Stimulated activated CD4-positive, alpha-beta T cell treated with anti-CD3 and anti-CD28 coated beads, Interleukin-12 subunit alpha, Interleukin-12 subunit beta, amount 100 ng/mL, for 4 hours (primary cell): ENCODE data around the gene CERS6.
A peak's percentile ranks its signal among the peaks of the same experiment; 100 is the strongest.
"Not testable (repeated sequence)": the region's sequence is repeated elsewhere in the genome, so short reads cannot be mapped to it uniquely, and the experiment has no call there.

Experiments
- DNase-seq: peaks from one replicate; pipeline ENCODE4 v3.0.0-alpha.2; 2020

The CERS6 gene, protein sequence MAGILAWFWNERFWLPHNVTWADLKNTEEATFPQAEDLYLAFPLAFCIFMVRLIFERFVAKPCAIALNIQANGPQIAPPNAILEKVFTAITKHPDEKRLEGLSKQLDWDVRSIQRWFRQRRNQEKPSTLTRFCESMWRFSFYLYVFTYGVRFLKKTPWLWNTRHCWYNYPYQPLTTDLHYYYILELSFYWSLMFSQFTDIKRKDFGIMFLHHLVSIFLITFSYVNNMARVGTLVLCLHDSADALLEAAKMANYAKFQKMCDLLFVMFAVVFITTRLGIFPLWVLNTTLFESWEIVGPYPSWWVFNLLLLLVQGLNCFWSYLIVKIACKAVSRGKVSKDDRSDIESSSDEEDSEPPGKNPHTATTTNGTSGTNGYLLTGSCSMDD

DNA sequence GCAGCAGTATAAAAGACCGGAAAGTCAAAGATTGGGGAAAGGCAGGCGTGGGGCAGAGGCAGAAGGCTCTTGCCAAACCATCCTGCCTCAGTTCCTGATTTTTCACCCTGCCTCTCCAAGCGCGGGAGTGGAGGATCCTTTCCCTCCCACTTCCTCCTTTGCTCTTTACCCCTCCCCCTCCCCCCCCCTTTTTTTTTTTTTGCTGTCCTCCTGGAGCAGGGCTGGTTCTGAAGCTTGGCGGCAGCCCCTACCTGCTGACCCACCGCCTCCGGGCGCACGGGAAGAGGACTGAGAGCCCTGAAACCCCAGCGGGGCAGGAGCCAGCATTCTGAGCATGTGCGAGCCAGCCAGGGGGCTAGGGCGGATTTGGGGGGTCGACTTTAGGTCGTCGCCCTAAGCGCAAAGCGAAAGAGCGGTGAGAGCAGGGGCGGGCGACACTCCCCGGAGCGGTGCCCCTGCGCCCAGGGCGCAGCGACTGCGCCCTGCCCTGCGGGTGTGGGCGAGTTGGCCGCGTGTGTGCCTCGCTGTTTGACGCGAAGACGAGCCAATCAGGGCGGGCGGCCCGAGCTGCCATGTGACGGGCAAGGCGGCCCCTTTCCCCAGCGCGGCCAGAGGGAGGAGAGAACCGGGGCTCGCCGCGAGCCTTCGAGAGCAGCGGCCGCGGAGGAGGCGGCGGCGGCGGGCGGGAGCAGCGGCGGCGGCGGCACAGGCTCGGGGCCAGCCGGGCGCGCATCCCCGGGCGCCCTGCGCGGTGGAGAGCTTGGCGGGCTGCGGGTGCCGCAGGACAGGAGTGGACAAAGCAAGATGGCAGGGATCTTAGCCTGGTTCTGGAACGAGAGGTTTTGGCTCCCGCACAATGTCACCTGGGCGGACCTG is at the start of gene CERS6:
Gene CERS6, plus strand, starts transcription at position 628 of the 876 bp plus-strand sequence. Its CDS starts 177 bp downstream, at position 805.
- peak; percentile 82 for DNase-seq

DNA sequence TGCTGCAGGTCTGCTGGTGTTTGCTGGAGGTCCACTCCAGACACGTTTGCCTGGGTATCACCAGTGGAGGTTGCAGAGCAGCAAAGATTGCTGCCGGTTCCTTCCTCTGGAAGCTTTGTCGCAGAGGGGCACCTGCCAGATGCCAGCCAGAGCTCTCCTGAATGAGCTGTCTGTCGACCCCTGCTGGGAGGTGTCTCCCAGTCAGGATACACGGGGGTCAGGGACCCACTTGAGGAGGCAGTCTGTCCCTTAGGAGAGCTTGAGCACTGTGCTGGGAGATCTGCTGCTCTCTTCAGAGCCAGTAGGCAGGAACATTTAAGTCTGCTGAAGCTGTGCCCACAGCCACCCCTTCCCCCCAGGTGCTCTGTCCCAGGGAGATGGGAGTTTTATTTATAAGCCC is 43.8 kb upstream of the CERS6 start:
- DNase-seq = not testable (repeated sequence)

DNA sequence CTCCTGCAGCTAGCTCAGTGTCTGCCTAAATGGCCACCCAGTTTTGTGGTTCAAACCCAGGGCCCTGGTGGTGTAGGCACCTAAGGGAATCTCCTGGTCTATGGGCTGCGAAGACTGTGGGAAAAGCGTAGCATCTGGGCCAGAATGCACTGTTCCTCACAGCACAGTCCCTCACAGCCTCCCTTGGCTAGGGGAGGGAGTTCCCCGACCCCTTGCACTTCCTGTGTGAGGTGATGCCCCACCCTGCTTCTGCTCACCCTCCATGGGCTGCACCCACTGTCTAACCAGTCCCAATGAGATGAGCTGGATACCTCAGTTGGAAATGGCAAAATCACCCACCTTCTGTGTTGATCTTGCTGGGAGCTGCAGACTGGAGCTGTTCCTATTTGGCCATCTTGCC is 43.0 kb upstream of the CERS6 start:
- DNase-seq = not testable (repeated sequence)

DNA sequence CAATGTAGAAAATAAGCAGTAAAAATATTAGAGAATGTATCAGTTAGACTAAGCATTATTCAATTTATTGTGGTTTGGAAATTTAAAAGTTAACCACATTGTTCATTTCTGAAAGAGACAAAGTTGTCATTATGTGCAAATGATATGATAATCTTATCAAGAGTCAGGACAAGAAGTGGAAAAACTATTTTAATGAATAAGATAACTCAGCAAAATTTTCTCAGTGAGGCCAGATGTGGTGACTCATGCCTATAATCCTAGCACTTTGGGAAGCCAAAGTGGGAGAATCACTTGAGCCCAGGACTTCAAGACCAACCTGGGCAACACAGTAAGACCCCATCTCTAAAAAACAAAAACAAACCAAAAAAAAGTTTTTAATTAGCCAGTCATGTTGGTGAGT is 39.5 kb upstream of the CERS6 start:
- no peak for DNase-seq

DNA sequence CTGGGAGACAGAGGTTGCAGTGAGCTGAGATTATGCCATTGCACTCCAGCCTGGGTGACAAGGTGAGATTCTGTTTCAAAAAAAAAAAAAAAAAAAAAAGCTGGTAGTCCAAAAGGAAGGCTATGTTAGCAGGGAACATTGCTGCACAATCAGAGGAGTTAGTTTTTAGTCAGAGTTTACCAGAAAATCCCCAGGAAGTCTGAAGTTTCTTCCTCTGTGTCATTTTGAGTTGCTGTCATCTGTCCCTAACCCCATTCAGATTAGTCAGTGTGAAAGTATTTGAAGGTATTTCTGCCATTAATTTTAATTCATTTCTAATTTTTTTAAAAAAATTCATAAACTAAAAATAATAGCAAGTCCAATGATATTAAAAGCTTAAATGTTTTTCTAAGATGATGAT is 33.5 kb upstream of the CERS6 start:
- DNase-seq = no peak

DNA sequence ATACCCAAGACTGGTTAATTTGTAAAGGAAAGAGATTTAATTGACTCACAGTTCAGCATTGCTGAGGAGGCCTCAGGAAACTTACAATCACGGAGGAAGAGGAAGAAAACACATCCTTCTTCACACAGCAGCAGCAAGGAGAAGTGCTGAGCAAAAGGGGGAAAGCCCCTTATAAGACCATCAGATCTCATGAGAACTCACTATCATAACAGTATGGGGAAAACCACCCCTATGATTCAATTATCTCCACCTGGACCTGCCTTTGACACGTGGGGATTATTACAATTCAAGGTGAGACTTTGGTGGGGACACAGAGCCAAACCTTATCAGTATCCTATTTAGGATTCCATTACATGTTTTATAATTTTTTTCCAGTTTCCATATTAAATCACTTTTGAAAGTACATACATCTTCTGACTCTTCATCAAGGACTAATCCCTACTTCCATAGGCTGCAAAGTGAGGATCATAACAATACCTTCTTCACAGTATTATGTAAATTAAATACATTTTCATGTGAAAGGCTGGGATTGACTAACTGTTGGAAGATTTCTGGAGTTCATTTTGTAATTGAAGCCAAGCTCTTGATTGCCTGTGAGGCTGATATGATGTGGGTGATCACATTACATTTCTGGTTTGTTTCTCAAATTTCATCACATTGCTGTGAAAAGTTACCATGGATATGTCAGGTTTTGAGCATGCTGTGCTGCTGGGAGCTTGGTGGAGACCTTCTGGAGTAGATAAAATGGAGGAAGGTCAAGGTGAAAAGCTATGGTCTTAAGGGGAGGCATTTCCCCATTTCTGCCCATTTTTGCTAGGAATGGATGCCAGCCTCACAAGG is 31.7 kb upstream of the CERS6 start:
- DNase-seq = no peak

DNA sequence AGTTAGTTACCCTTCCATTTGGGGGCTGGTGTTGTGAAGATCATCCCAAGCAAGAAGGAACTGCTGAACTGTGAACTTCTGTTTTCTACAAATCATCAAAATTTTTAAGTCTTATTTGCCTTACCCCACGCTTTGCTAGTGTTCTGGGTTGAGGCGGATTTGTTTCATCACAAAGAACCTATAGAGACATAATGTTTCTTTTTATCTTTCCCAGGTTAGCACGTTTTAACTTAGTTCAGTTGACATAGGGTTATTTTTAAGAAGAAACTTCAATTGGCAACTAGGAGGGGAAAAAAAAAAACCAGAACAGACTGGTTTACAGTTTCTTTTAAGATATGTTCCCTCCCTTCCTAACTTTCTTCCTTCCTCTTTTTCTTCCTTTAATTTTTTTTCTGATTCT is 31.1 kb upstream of the CERS6 start:
- DNase-seq = no peak

DNA sequence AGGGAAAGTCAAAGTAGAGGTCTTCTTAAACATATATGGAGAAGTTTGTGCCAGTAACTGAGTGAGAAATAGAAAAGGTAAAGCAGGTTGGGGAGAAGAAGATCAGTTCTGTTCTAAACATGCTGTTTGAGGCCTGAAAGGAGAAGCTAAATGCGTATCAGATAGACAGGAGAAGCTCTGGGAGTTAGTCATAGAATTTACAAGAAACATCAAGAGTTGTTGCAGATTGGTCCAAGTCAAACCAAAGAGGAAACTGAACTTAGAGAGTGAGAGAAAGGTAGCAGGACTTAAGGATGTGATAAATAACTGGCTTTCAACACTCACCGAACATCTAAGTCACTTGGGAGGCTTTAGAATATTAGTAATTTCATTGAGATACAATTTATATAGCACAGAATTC is 29.2 kb upstream of the CERS6 start:
- no peak for DNase-seq

DNA sequence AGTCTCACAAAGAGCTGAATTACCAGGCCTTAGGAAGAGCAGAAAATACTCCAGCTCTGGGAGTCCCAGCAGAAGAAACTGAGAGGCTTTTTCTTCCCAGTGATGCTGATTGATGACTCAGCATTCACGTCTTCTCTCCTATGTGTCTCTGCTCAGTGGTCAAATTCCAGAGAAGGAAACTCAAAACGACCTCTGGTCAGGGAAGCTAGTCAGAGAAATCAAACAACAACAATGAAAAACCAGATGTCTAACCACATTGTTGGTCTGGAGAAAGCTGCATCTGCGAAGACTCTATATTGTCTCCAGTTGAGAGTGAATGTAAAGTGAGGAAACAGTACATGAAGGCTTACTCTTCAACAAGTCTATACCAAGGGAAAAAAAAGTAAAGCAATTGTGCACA is 28.6 kb upstream of the CERS6 start:
- DNase-seq = no peak

DNA sequence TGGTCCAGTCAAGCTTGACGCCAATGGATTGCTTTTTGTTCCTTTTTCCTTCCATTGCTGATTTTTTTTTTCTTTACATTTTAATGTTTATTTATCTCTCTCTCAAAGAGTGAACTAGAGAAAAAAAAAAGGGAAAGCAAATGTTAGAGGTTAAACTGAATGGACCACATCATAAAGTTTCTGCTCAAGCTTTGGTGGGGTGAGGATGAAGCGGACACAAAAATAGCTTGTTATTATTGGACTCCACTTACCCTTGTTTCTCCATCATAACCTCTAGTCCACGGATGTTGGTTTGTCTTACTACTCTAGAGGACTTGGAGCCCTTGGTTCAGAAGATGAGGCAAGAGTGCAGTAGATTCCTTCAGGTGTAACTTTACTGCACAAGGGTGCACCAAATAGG is 27.6 kb upstream of the CERS6 start:
- no peak for DNase-seq

DNA sequence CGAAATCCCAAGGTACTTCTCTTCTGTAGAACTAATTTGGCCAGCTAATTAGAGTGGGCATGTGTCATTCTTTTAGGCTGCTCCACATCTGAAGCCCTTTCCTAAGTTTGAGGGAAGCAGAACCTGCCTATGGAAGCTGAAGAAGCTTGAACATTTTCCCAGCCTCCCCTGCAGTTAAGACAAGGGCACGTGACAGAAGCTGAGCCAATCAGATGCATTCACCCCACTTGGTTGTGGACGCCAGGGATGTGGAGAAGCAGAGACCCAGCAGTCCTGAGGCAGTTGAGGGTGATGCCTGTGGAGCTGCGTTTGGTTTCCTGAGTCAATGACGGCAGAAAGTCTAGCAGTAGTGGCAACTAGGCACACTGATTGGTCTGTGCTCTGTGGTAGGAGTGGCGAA is 26.1 kb upstream of the CERS6 start:
- no peak for DNase-seq

DNA sequence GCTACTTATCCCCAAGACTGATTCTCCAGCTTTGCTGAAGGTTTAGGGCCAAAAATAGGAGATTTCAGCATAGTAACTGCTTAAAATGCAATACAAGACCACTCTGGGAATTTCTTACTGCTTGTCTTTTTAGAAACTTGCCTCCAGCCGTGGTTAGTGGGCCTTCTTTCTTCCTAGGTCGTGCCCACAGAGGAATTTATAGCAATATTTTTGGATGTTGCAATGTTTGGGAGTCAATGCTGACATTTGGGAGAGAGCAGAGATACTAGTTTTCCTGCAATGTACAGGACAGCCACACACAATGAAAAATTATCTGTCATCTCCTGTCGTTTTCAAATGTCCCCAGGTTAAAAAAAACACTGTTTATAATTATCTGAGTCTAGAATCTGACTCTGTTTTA is 25.6 kb upstream of the CERS6 start:
- no peak for DNase-seq

DNA sequence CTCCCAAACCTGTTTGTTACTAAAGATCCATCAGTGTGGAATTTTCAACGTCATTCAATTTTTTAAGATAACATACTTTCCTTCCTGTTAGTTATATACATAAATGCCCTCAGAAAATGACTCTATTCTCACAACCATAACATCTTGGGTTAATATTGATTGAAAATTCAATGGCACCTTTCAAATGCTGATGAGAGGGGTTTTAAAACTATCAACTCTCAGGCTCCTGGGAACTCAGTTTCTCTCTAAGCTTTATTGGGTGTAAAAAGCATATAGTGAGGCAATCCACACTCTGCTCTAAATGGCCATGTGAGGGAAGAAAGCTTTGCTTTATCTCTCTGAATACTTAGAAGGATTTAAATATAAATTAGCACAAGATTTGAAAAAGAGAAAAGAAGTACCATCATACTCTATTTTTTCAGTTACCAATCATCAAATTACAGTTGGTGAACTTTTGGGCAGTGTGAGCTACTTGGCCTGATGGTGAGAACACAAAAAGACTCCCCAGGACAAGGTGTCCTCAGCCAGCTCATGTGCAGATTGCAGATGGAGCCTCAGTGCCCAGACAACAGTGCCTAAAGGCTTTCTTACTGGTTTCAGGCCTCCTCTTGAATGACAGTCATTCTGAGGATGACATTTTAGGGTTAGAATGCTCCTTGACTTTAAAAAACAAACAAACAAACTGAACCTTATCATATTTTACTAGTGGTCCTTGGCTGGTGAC is 24.6 kb upstream of the CERS6 start:
- DNase-seq = no peak

DNA sequence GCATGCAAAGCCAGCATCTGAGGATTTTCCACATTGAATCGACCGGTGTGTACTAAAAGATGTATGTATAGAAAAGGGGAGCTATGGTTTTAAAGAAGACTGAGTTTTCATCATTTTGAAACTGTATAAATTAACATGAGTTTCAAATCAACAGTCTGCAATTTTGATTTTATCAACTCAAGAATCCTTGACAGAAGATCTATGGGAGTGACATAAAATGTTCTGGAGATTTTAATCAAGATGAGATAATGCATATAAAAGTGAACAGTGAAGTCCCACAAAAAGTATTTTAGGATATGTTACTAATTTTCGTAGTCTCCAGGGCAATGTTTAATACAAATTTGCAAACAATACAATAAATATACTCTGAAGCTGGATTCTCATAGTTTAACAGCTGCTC is 24.0 kb upstream of the CERS6 start:
- DNase-seq = no peak

DNA sequence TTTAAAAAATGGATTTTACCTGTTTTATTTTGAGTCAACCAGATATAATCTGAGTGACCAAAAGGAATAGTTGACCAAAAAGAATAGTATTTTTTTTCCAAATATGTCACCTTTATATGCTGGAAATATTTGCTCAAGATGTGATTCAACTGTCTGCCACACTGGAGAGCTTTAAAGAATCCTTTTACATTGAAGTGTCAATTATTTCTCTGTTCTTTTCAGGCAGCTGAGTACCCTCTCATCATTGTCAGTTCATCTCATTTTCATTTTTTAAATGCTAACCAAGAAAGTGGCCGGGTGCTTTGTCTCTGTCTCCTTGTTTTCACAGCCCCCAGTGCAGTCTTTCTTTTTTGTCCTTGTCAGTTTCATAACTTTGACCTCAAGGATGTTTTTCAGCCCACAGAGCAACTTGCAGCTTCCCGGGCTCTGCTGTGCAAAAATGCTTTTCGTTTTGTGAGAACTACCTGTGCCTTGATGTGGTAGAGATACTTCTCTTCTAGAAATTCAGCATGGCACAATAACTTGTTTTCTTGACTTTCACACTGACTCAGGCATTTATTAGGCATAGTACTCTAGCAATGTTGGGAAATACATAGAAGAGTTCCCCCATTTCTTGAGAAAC is 23.4 kb upstream of the CERS6 start:
- no peak for DNase-seq

DNA sequence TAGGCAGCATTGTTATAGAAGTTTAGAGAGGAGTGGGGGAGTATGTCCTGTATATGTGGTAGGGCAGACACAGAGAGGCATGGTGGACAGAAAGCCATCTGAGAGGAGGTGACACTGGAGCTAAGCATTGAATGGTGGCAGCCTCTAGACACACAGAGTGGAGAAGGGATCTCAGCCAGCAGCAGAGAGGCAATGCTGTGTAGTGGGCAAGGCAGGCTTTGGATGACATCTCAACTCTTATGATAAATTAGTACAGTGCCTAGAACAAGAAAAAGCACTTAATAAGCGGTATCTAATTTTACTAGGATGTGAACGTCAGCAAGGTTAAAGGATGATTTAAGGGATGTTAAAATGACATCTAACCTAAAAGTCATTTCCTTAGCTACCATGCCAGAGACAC is 22.5 kb upstream of the CERS6 start:
- DNase-seq = no peak

DNA sequence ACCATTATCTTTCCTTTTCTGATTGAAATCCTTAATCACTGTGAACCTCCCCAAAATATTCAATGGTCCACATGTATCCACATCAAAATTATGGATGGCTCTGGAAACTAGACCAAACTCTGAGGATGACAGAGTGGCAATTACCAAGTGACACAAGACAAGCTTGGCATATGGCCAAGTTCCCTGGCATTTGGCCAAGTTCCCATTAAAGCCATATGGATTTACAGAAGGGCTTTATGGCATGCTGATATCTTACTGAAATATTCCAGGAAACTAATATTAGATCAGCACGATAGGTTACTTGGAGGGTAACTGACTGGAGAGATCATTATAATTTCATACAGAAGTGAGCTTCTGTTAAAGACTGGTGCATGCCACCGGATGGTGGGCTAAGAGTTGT is 21.9 kb upstream of the CERS6 start:
- no peak for DNase-seq

DNA sequence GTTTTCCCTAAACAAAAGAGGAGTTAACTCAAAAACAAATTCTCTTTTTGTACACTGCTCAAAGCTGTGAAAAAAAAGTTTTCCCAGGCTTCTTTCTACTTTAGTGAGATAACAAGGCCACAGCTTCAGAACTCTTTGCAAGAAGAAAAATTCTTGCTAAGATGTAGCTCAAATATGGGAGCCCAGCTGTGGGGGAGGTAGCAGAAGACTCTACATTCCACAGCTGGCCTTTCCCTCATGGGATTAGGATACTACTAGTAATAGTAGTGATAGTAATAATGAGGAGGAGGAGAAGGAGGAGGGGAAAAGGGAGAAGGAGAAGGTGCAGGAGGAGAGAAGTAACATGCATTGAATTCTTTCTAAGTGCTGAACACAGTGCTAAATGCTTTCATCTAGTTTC is 19.2 kb upstream of the CERS6 start:
- DNase-seq = no peak

DNA sequence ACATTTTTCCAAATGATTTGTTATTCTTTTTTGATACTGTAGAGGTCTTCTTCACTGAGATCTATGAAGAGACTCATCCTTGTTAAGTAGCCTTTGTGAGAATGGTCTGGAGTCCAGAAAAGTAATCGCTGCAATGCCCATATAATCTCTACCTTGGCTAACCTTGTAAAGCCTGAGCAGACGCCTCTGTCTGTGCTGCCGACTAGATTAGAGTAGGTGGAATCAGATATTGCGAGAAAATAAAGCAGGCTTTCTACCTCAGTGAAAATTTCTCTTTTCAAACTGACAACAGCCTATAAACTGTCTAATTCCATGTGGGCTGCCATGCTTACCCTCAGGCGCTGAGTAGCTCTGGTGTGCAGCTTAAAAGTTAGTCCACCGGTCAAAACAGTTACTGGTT is 17.5 kb upstream of the CERS6 start:
- DNase-seq = no peak

DNA sequence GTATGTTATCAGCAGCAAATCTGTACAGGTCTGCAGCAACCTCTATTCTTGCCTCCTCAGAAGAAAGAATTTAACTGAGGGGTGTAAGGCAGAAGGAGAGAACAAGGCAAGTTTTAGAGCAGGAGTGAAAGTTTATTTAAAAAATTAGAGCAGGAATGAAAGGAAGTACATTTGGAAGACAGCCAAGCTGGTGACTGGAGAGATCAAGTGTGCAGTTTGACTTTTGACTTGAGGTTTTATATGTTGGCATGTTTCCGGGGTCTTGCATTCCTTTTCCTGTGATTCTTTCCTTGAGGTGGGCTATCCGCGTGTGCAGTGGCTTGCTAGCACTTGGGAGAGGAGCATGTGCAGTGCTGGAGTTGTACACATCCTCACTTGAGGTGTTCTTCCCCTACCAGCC is 16.5 kb upstream of the CERS6 start:
- DNase-seq = no peak

DNA sequence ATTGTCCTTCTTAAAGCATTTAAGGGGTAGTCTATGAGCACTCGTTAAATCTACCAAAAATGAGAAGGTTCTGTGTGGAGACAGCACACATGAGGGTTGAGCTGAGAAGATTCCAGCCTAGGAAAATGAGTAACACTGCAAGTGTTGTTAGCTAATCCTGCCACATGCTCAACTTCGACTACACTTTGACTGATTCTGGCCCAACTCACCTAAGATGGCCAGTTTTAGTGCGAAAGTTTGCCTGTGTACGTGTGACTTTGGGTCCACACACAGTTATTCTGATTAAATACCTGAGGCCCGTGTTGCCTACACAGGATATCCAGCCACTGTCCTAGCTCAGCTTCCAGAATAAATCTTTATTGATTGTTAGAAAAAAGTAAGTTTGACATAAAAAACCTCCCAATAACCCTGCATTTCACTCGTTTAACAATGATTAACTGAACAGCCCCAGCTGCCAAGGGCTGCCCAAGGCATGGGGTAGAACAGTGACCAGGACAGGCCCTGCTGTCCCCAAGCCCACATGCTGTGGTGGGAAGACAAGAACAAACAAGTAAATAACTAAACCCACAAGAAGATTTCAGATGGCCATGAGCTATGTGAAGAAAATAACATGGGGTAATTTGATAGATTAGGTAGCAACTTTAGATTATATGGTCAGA is 14.7 kb upstream of the CERS6 start:
- no peak for DNase-seq

DNA sequence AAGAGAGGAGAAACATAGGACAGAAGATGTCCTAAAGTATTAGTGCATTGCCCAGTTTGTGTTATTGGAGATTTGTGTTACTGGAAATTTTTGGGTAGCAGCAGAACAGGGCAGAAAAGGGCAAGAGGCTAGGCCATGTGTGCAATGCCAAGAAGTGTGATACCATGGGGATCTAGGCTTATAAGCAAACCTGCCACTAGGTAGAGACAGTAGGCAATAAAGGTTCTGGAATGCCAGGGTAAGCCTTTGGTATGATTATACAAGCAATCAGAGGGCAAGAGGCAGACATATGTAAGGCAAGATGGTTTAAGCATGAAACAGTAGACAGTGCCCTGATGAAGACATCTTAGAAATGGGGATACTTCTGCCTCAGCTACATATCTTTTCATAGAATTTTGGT is 12.3 kb upstream of the CERS6 start:
- DNase-seq = no peak
